Endothelial cell of umbilical vein (primary cell): Measurements from ENCODE around the gene FOXP1. TPM values are rescaled to one million over a fixed set of nuclear protein-coding genes. Genes with fewer than 3 reads are reported as not detected.

Experiments
- BruUV-seq: library from RNA; stranded (reverse); fragments of 400-500 nt; replicated peaks from 2 replicates; lab custom pipeline; 2021; lab: Mats Ljungman, UMichigan
- CTCF ChIA-PET: fragments of 300-600, 350-600 bp; sonication (Branson Sonifier 250); formaldehyde crosslinking; loops from one replicate; lab custom pipeline; 2021; ENCODE audit warnings: antibody characterized with exemption, inconsistent platforms; lab: Charles Lee
- POLR2A ChIA-PET: fragments of 300-600, 350-600 bp; sonication (Branson Sonifier 250); formaldehyde crosslinking; loops from one replicate; lab custom pipeline; 2021; ENCODE audit warnings: antibody characterized with exemption, inconsistent platforms; lab: Charles Lee
- DNase-seq: peaks from one replicate; pipeline ENCODE4 v3.0.0-alpha.2; 2011; ENCODE audit warnings: low read depth, low spot score
- FAIRE-seq: peaks from 2 replicates; lab custom pipeline; 2011; peaks lifted over from hg19 to GRCh38; lab: Jason Lieb, UNC
- H2AFZ ChIP-seq: 2 replicates; pipeline ENCODE4 v1.6.0; 2012; ENCODE audit warnings: low read depth, low read length, control low read depth, inconsistent platforms
- H3K27ac ChIP-seq: 2 replicates; pipeline ENCODE4 v1.5.1; 2011; ENCODE audit warnings: low read depth, mild to moderate bottlenecking, control low read depth, low read length, moderate library complexity; ENCODE audit not compliant: insufficient read depth
- H3K27me3 ChIP-seq, 2 experiments: 2 replicates each; pipeline versions ENCODE4 v1.6.0 to v1.6.1; 2011; ENCODE audit warnings: low read length in 2 of 2, mixed read lengths in 1 of 2; ENCODE audit not compliant: control insufficient read depth in 2 of 2, insufficient read depth in 2 of 2
- H3K36me3 ChIP-seq, 2 experiments: 2 replicates in 1 of 2; 3 replicates in 1 of 2; pipeline ENCODE4 v1.5.1; 2011; ENCODE audit warnings: low read length in 2 of 2, mild to moderate bottlenecking in 1 of 2, moderate library complexity in 1 of 2; ENCODE audit not compliant: control insufficient read depth in 2 of 2, insufficient read depth in 2 of 2; ENCODE audit errors: extremely low read depth in 1 of 2
- H3K4me1 ChIP-seq: 3 replicates; pipeline ENCODE4 v1.5.1; 2011; ENCODE audit warnings: mild to moderate bottlenecking, low read length; ENCODE audit not compliant: control insufficient read depth, insufficient read depth; ENCODE audit errors: extremely low read depth
- H3K4me2 ChIP-seq: 2 replicates; pipeline ENCODE4 v1.6.1; 2011; ENCODE audit warnings: low read length, control low read depth, mixed read lengths; ENCODE audit not compliant: insufficient read depth
- H3K4me3 ChIP-seq, 3 experiments: fragments of 200-600 bp in 1 of 3; sonication (generic), shearing (Covaris generic) in 1 of 3; replicated peaks in 1 of 3; 2 replicates each; pipeline ENCODE4 v1.5.1; 2011 to 2016; ENCODE audit warnings: control low read depth in 3 of 3, low read length in 3 of 3, mild to moderate bottlenecking in 2 of 3, inconsistent platforms in 1 of 3, low read depth in 1 of 3, moderate library complexity in 1 of 3; ENCODE audit not compliant: insufficient read depth in 1 of 3
- H3K79me2 ChIP-seq: 2 replicates; pipeline ENCODE4 v1.6.0; 2012; ENCODE audit warnings: low read length, inconsistent platforms; ENCODE audit not compliant: control insufficient read depth, insufficient read depth
- H3K9ac ChIP-seq: replicated peaks from 2 replicates; pipeline ENCODE3; 2011; ENCODE audit warnings: low read length, control low read depth; ENCODE audit not compliant: insufficient read depth; ENCODE audit errors: extremely low read depth
- H3K9me1 ChIP-seq: replicated peaks from 3 replicates; pipeline ENCODE4 v1.6.0; 2011; ENCODE audit warnings: mild to moderate bottlenecking, low read length; ENCODE audit not compliant: control insufficient read depth, insufficient read depth; ENCODE audit errors: extremely low read depth
- H3K9me3 ChIP-seq: replicated peaks from 2 replicates; pipeline ENCODE4 v1.5.1; 2012; ENCODE audit warnings: low read length, inconsistent platforms; ENCODE audit not compliant: control insufficient read depth, insufficient read depth
- H4K20me1 ChIP-seq: replicated peaks from 2 replicates; pipeline ENCODE3; 2011; ENCODE audit warnings: mild to moderate bottlenecking, low read length; ENCODE audit not compliant: control insufficient read depth, insufficient read depth; ENCODE audit errors: extremely low read depth
- CTCF ChIP-seq, 2 donors: IDR thresholded peaks; 1 replicate in 1 of 2; 2 replicates in 1 of 2; pipeline ENCODE4 v1.5.1; 2011; ENCODE audit warnings: low read length in 2 of 2, mild to moderate bottlenecking in 2 of 2, moderate library complexity in 2 of 2, control low read depth in 1 of 2, inconsistent platforms in 1 of 2, low read depth in 1 of 2; ENCODE audit not compliant: insufficient read depth in 1 of 2; ENCODE audit errors: extremely low read depth in 1 of 2
- EZH2 ChIP-seq: IDR thresholded peaks from 2 replicates; pipeline ENCODE4 v1.6.1; 2012; ENCODE audit warnings: borderline replicate concordance, low read depth, mild to moderate bottlenecking, moderate library complexity, low read length, inconsistent platforms; ENCODE audit not compliant: severe bottlenecking
- FOS ChIP-seq: IDR thresholded peaks from 2 replicates; pipeline ENCODE4 v1.6.1; 2011; ENCODE audit warnings: mild to moderate bottlenecking, low read length, moderate library complexity, borderline replicate concordance; ENCODE audit not compliant: insufficient read depth
- GATA2 ChIP-seq: IDR thresholded peaks from 2 replicates; pipeline ENCODE4 v1.7.0; 2011; ENCODE audit warnings: low read depth, mild to moderate bottlenecking, moderate library complexity, mixed read lengths, low read length; ENCODE audit not compliant: insufficient read length, insufficient read depth
- JUN ChIP-seq: IDR thresholded peaks from 2 replicates; pipeline ENCODE4 v1.6.1; 2011; ENCODE audit warnings: borderline replicate concordance, low read depth; ENCODE audit not compliant: insufficient read length, insufficient read depth
- MAX ChIP-seq: IDR thresholded peaks from 2 replicates; pipeline ENCODE4 v1.6.1; 2011; ENCODE audit not compliant: insufficient read depth, insufficient read length
- MYC ChIP-seq: IDR thresholded peaks from one replicate; pipeline ENCODE4 v1.6.1; 2011; ENCODE audit warnings: mild to moderate bottlenecking, low read depth, low read length
- POLR2A ChIP-seq: IDR thresholded peaks from 2 replicates; pipeline ENCODE4 v1.6.1; 2012; ENCODE audit warnings: low read depth, mild to moderate bottlenecking, control low read depth, low read length
- POLR2AphosphoS5 ChIP-seq: IDR thresholded peaks from 2 replicates; pipeline ENCODE4 v1.6.1; 2012; ENCODE audit warnings: low read depth, mild to moderate bottlenecking, control low read depth, low read length, moderate library complexity; ENCODE audit not compliant: insufficient read depth
- dilution Hi-C: fragments of 300-500 bp; cut with MboI; formaldehyde crosslinking; loops from one replicate; pipeline ENCODE4 v1.15.0; 2019; ENCODE audit warnings: low sequenced_read_pairs; ENCODE audit not compliant: extremely low pct_ligation_motif_present
- intact Hi-C: fragments of 100-400 bp; cut with micrococcal nuclease; formaldehyde crosslinking; loops from one replicate; pipeline ENCODE4 v1.10.0; 2022
- polyA plus RNA-seq, 4 experiments: library from polyadenylated mRNA; depleted of rRNA in 3 of 4; stranded (reverse) in 3 of 4; unstranded in 1 of 4; fragments of >200 nt; gene quantifications; 2 replicates each; pipeline versions ENCODE4 v1.2.1 to v1.2.3, GENCODE V29; 2011 to 2012; ENCODE audit warnings: missing spikeins in 1 of 4
- total RNA-seq: library from RNA; stranded (reverse); gene quantifications from 2 replicates; pipeline ENCODE4 v1.2.3, GENCODE V29; 2021

FOXP1 gene
- total and polyA plus RNA-seq, 2 donors (not counting 3 experiments of a cell fraction or from before 2014, with no cell fraction given): 41.0 to 107 TPM

- H4K20me1 ChIP-seq: no peaks in the 10 kb centered on the region
- no peak overlapping the region for H3K9ac ChIP-seq
- ChIA-PET POLR2A (no interaction called here), CTCF (interaction anchor here (1.6 kb wide), 1 partner anchor 39 kb away, joined by 3 read pairs; no protein-coding TSS in a partner anchor)
- BruUV-seq: no TSS peak
- H2AFZ ChIP-seq: no peak overlapping the region
- TF ChIP-seq JUN: peak; percentile 30
- no peak for TF ChIP-seq EZH2
- peak; percentile 73 for TF ChIP-seq FOS
- TF ChIP-seq POLR2A: no peak
- TF ChIP-seq POLR2AphosphoS5: no peak
- TF ChIP-seq GATA2: no peak
- TF ChIP-seq MYC: no peak
- no peak for TF ChIP-seq MAX
- no peak for TF ChIP-seq CTCF (IDR thresholded peaks at IDR 0.05; ENCODE audit: extremely low read depth in 1 of 2, insufficient read depth in 1 of 2, low read depth in 1 of 2, low read length in 2 of 2)
- DNase-seq: peak; percentile 71
- no peak overlapping the region for H3K27ac ChIP-seq
- no peaks in the 10 kb centered on the region for H3K27me3 ChIP-seq
- dilution Hi-C loops: no loop called here
- no peak overlapping the region for H3K4me2 ChIP-seq
- no peaks in the 10 kb centered on the region for H3K36me3 ChIP-seq
- H3K79me2 ChIP-seq: no peaks in the 10 kb centered on the region
- H3K4me1 ChIP-seq: peaks cover 5% of the 10 kb centered on the region
- no peaks in the 10 kb centered on the region for H3K9me3 ChIP-seq
- intact Hi-C loops: no loop called here
- H3K4me3 ChIP-seq: no peak overlapping the region
- no peaks in the 10 kb centered on the region for H3K9me1 ChIP-seq
- FAIRE-seq: peak; percentile 65
Observed at GRCh38 chr3:71185733-71186455, 397.6 kb downstream of the FOXP1 start.
